ENCODE data around the gene PCSK5.
"Not testable (repeated sequence)": the region's sequence is repeated elsewhere in the genome, so short reads cannot be mapped to it uniquely, and the experiment has no call there.

The PCSK5 gene

DNA sequence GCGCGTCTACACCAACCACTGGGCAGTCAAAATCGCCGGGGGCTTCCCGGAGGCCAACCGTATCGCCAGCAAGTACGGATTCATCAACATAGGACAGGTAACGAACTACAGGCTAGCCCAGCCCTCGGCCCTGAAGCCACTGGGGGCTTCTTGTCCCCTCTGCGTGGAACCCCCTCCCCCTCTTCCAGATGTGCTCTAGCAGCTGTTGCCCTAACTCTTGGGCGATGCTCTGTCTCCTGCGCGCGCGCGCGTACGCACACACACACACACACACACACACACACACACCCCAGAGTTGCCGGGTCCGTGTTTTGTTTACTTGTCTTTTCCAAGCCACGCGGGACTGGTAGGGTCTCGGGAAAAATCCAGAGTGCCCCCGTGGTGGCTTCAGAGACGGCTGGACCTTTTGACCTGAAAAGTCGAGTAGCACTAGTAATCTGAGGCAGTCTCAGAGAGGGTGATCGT is 836 bp downstream of the PCSK5 start:
- DNase-seq: no peak

- no peak for DNase-seq
Measured at GRCh38 chr9:75891771-75892215, 1.3 kb downstream of the PCSK5 start.

GRCh38 chr9:75892216-75892911 is 1.9 kb downstream of the PCSK5 start:
- DNase-seq: no peak

DNA sequence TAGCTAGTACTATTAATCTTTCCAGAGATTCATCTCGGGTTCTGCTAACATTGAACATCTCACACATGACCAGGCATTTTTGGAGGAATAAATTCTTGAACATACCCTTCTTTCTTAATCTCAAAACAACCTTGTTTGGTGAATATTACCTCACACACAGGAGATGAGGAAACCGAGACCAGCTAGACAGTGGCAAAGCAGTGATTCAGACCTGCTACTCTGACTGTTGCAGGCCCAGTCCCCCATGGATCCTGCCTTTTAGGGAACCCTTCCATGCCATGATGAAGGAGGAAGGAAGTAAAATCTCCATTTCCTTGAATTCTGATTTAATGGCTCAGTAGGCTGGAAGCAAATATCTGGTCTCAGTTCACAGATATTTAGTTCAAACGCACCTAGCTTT is 2.6 kb downstream of the PCSK5 start:
- DNase-seq: no peak

- DNase-seq: no peak
Measured at GRCh38 chr9:75894566-75894965, 4.1 kb downstream of the PCSK5 start.

GRCh38 chr9:75895112-75895511 is 4.6 kb downstream of the PCSK5 start:
- no peak for DNase-seq

- no peak for DNase-seq
Measured at GRCh38 chr9:75896193-75896592, 5.7 kb downstream of the PCSK5 start.

GRCh38 chr9:75900893-75901524 is 10.5 kb downstream of the PCSK5 start:
- DNase-seq: not testable (repeated sequence)

DNA sequence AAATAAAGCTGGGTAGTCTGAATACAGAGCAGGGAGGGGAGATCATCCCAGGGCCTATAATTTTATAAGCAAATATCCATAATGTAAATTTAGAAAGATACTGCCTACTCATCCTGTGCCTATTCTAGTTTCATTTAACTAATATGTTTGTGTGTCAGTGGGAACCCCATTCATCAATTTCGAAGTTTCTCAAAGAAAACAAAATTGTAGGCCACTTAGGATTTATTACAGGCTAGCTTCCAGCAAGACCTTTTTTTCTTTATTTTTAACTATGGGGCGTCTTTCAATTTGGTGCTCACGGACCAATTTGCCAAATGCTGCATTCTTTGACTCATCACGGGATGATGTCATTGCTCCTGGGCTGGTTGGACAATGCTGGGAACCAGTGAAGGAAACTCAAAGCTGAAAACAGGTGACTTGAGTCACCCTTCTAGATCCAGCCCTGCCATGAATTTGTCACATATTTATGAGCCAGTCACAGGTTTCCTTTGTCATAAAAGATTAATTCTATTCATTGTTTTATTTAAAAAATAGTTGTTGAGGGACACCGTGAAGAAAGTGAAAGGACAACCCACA is 13.4 kb downstream of the PCSK5 start:
- DNase-seq: no peak

GRCh38 chr9:75904364-75904763 is 13.9 kb downstream of the PCSK5 start:
- no peak for DNase-seq

DNA sequence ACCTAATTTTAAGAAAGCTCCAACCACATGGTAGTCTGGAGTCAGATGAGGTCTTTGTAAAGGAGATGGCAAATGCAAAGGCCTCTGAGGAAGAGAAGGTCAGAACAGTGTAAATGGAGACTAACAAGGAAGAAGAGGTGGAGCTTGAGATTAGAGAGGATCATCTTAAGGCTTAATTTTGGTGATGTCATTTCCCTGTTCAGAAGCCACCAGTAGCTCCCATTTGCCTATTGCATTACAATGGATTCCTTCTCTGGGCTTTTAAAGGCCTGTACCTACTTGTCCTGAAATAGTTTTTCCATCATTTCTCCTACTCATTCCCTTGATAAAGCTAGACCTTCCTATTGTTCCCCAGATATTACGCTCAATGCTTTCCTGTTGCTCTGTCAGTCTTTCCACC is 16.1 kb downstream of the PCSK5 start:
- no peak for DNase-seq

DNA sequence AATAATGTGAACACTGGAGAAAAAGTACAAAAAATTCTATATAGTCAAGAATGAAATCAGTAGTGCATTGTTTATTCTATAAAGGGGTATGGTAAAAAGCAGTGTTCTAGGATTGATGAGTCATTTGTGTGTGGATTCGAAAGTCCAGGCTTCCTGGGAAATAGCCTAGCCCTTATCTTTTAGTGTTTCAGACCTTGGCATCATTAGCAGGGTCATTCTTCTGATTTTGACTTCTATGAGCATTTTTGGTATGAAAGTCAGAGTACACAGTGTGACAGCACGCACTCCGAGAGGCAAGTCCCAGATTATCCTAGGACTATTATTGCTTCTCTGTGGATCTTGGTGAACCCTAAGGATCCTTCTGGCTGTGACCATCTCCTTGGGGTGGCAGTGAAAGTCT is 16.9 kb downstream of the PCSK5 start:
- no peak for DNase-seq

GRCh38 chr9:75907923-75908322 is 17.4 kb downstream of the PCSK5 start:
- no peak for DNase-seq

- no peak for DNase-seq
Measured at GRCh38 chr9:75909776-75910175, 19.3 kb downstream of the PCSK5 start.

GRCh38 chr9:75910731-75911130 is 20.3 kb downstream of the PCSK5 start:
- no peak for DNase-seq

DNA sequence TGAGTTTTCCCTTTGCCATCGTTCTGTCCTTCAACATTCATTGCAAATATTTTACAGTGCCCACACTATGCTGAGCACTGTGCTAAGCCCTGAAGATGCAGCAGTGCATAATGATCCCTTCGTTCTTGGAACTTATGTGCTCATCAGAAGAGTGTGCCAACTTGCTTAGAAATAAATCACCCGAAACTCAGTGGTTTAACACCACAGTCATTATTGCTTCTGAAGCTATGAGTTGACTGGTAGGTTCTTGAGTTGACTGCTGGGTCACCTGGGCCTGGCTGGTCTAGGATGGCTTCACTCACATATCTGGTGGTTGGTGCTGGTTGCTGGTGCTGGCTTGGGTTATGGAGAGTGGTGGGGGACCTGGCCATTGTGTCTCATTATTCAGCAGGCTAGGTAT is 20.9 kb downstream of the PCSK5 start:
- DNase-seq: no peak

- no peak for DNase-seq
Measured at GRCh38 chr9:75912951-75913350, 22.5 kb downstream of the PCSK5 start.

- no peak for DNase-seq
Measured at GRCh38 chr9:75914002-75914401, 23.5 kb downstream of the PCSK5 start.

DNA sequence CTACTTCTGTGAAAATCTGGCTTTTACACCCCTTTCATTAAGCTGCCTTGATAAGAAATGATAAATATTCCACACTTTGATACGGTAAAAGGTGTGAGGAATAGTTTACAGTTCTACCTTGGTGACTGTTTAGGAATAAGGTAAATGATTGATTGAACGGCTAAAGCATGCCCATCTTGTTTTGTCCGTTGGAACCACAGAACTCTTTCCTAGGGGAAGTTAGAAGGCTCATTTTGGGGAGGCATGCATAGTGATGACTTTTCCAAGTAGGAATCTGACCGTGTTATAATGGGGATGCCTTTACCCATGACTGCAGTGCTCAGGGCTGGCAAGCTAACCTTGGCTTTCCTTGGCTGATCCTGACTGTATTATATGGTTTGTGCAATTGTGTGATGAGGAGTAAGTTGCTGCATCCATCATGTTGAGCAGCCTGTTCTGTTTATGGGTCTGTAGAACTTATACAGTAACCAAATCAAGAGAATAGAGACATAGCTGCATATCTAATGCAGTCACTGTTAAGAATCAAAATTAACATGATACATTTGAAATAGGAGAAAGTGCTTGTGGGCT is 24.5 kb downstream of the PCSK5 start:
- no peak for DNase-seq

DNA sequence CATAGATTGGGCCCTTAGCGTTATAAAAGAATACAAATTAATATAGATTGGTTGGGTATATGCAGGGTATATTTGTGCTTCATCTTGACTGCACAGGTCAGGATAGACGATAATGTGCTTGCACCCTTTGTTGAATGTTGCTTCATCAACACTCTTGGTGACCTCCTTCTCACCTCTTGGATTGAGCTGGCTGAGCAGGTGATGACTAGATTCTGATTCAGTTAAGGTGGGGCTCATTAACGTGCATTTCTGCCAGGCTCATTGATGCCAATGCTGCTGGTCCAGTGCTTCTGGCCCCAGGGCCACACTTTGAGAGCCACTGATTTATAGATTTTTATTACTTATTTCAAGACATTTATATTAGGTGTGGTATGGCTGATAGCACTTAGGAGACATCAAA is 27.7 kb downstream of the PCSK5 start:
- DNase-seq: no peak

GRCh38 chr9:75918909-75919308 is 28.4 kb downstream of the PCSK5 start:
- DNase-seq: no peak

- DNase-seq: no peak
Measured at GRCh38 chr9:75921391-75922127, 31.1 kb downstream of the PCSK5 start.

DNA sequence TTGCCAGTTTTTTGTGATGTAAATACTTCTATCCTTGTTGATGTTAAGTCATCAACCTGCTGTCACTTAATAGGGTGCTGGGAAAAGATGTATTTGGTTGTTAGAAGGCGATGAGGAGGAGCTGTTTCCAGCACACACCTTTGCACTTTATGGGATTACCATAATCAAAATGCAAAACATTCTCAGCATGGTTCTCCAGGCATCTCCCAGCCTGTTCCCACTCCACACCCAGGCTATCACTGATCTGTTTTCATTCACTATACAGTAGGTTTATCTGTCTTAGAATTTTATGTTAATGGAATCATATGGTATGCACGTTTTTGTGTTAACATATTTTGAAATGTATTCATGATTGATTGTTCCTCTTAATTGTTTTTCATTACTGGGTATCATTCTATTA is 35.9 kb downstream of the PCSK5 start:
- no peak for DNase-seq

Measured in effector CD4-positive, alpha-beta T cell (primary cell).